GM13976 (cell line): ENCODE results near the gene SYTL2.

Experiments used
- DNase-seq: peaks from one replicate; pipeline ENCODE4 v3.0.0; 2012; ENCODE audit warnings: low spot score
- in situ Hi-C: fragments of 300-500 bp; cut with MboI; formaldehyde crosslinking; loops from one replicate; pipeline ENCODE4 v1.12.0; 2022; ENCODE audit warnings: low sequenced_read_pairs, mixed read lengths, inconsistent platforms; ENCODE audit not compliant: unreplicated experiment
- TF ChIP-seq, protein P1 (sequence below): IDR thresholded peaks from 2 replicates; pipeline ENCODE4 v1.5.1; 2012; ENCODE audit warnings: borderline replicate concordance, mild to moderate bottlenecking; ENCODE audit not compliant: insufficient read depth; ENCODE audit errors: extremely low read depth, missing control alignments, control extremely low read depth

SYTL2 gene

DNA sequence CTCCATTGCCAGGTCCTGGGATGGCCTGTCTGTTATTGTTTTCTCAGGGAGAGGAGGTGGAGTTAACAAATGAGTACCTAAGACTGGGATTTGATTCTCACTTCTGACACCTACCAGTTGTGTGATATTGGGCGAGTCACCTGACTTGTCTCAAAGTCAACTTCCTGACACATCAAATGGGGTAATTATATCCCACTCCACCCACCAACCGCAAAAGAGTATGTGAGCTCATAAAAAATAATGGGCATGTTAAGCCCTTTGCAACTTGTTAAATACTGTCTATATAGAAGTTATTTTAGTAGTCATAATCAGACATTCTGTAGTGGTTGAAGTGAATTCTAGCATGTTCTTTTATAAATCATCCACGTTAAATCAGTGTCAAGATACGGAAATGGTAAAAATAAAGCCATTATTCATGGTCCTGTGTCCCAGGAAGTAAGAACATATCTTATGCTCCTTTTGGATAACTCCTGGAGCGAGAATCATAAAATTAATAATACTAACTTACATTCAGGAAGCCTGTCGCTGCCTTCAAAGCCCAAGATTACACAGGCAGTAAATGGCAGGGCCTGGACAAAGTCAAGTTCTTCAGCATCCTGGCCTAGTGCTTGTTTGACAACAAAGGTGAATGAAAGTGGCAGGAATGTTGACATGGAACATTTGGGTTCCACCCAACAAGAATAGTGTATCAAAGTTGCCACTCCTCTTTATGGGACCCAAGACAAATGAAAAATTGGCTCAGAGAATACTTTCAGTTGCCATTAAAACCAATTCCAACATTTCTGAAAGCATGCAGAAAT, 54.3 kb downstream of the SYTL2 start:
- DNase-seq, result no peak
- TF ChIP-seq, protein P1, sequence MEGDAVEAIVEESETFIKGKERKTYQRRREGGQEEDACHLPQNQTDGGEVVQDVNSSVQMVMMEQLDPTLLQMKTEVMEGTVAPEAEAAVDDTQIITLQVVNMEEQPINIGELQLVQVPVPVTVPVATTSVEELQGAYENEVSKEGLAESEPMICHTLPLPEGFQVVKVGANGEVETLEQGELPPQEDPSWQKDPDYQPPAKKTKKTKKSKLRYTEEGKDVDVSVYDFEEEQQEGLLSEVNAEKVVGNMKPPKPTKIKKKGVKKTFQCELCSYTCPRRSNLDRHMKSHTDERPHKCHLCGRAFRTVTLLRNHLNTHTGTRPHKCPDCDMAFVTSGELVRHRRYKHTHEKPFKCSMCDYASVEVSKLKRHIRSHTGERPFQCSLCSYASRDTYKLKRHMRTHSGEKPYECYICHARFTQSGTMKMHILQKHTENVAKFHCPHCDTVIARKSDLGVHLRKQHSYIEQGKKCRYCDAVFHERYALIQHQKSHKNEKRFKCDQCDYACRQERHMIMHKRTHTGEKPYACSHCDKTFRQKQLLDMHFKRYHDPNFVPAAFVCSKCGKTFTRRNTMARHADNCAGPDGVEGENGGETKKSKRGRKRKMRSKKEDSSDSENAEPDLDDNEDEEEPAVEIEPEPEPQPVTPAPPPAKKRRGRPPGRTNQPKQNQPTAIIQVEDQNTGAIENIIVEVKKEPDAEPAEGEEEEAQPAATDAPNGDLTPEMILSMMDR, result no peak
- in situ Hi-C loops, result no loop called here

- TF ChIP-seq, protein P1, result no peak
- DNase-seq, result no peak
- in situ Hi-C loops, result no loop called here
Observed at GRCh38 chr11:85755701-85756100, 55.2 kb downstream of the SYTL2 start.

DNA sequence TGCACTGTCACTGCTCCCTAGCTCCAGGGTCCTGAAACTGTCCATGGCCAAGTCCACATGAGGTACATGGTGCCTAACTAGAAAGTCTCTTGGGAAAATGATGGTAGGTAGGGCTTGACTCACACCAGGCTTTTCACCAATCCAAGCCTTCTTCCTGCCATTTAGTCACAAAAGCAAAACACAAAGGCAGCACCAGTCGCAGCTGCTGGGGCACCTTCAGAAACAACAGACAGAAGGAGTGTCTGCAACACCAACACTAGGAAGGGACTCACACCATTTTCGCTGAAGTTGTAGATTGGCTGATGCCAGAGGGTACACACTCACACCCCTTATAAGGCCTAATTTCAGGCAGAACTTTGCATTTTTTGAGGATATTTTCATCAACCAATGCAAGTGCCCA, 55.7 kb downstream of the SYTL2 start:
- in situ Hi-C loops, result no loop called here
- TF ChIP-seq, protein P1, result no peak
- DNase-seq, result no peak

DNA sequence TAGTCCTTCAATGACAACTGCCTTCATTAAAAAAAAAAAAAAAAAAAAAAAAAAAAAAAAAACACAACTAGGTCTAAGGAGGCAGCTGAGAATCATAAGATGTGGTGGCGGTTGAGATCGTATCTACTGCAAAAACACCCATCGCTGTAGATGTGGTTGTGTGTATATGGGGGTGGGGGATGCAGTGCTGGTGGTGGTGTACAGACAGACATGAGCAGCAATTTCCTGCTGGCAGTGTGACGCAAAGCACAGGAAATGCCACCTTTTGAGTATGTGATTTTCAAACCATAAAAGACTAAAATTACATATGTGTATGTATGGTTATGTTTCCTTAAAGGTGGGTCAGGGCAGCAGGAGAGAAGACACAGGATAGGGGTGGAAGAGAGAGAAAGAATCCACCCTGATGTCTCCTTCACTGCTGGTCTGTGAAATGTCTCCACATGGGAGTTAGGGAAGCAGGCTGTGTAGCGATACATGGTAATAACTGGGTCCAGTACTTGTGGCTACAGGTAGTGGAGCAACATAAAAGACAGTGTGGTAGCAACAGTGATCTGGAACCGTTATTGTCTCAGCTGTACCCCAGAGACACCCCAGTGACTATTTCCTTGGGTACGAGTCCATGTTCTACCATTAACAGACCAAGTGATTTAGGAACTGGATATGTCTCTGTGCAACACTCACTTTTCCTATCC, 57.9 kb downstream of the SYTL2 start:
- in situ Hi-C loops, result no loop called here
- TF ChIP-seq, protein P1, result no peak
- DNase-seq, result no peak

- TF ChIP-seq, protein P1, result no peak
- in situ Hi-C loops, result no loop called here
- DNase-seq, result no peak
Observed at GRCh38 chr11:85752201-85752889, 58.6 kb downstream of the SYTL2 start.

DNA sequence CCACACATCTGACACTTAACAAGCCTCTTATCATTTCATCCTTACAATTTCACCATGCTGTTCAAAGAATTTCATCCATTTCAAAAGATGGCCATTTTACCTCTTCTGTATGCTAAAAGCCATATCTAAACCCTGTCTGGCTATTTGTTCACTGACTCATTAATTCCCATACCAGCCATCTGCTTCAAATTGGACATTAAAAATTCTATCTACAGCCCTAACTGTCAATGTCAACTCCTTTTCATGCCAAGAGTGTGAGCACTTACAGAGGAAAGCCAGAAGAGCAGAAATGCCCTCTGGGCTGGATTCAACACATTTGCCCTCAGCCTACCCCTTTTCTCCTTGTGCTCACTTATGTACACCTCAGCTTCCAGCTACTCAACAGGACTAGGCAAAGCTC, 59.2 kb downstream of the SYTL2 start:
- in situ Hi-C loops, result no loop called here
- DNase-seq, result no peak
- TF ChIP-seq, protein P1, result no peak
